Measurements from ENCODE around the gene POTEG.
"Not testable (repeated sequence)": the region's sequence is repeated elsewhere in the genome, so short reads cannot be mapped to it uniquely, and the experiment has no call there.

POTEG gene

GRCh38 chr14:19434241-19434640 is at the start of gene POTEG:
Gene POTEG, minus strand, starts transcription at chr14:19434341. Its CDS starts 52 bp downstream, at chr14:19434289.
- not testable (repeated sequence) for DNase-seq

- DNase-seq: not testable (repeated sequence)
Observed at GRCh38 chr14:19482093-19482492, 48.0 kb upstream of the POTEG start.

GRCh38 chr14:19481421-19481820 is 47.3 kb upstream of the POTEG start:
- DNase-seq: not testable (repeated sequence)

- DNase-seq: not testable (repeated sequence)
Observed at GRCh38 chr14:19480491-19480890, 46.4 kb upstream of the POTEG start.

GRCh38 chr14:19445761-19446160 is 11.6 kb upstream of the POTEG start:
- DNase-seq: not testable (repeated sequence)

- DNase-seq: not testable (repeated sequence)
Observed at GRCh38 chr14:19439826-19440225, 5.7 kb upstream of the POTEG start.

- not testable (repeated sequence) for DNase-seq
Observed at GRCh38 chr14:19439219-19439618, 5.1 kb upstream of the POTEG start.

- DNase-seq: not testable (repeated sequence)
Observed at GRCh38 chr14:19437126-19437443, 2.9 kb upstream of the POTEG start.

- DNase-seq: not testable (repeated sequence)
Observed at GRCh38 chr14:19436311-19437125, 2.4 kb upstream of the POTEG start.

- DNase-seq: not testable (repeated sequence)
Observed at GRCh38 chr14:19435852-19436251, 1.7 kb upstream of the POTEG start.

GRCh38 chr14:19434891-19435290 is 750 bp upstream of the POTEG start:
- DNase-seq: peak; percentile 62

GRCh38 chr14:19433765-19434164 is 376 bp downstream of the POTEG start:
- DNase-seq: not testable (repeated sequence)

- DNase-seq: peak; percentile 42
Observed at GRCh38 chr14:19408519-19408918, 25.6 kb downstream of the POTEG start.

GRCh38 chr14:19402097-19402496 is 32.0 kb downstream of the POTEG start:
- DNase-seq: not testable (repeated sequence)

GRCh38 chr14:19394727-19395126 is 39.4 kb downstream of the POTEG start:
- DNase-seq: peak; percentile 65

- DNase-seq: peak; percentile 63
Observed at GRCh38 chr14:19390230-19390629, 43.9 kb downstream of the POTEG start.

GRCh38 chr14:19388741-19389140 is 45.4 kb downstream of the POTEG start:
- DNase-seq: not testable (repeated sequence)

- DNase-seq: not testable (repeated sequence)
Observed at GRCh38 chr14:19386996-19387395, 47.1 kb downstream of the POTEG start.

GRCh38 chr14:19386309-19386708 is 47.8 kb downstream of the POTEG start:
- DNase-seq: not testable (repeated sequence)

GRCh38 chr14:19384088-19384781 is 49.9 kb downstream of the POTEG start:
- not testable (repeated sequence) for DNase-seq

- DNase-seq: not testable (repeated sequence)
Observed at GRCh38 chr14:19383008-19383584, 51.0 kb downstream of the POTEG start.

- not testable (repeated sequence) for DNase-seq
Observed at GRCh38 chr14:19380137-19380536, 54.0 kb downstream of the POTEG start.

- DNase-seq: peak; percentile 66
Observed at GRCh38 chr14:19374451-19374903, 59.7 kb downstream of the POTEG start.

All from activated effector memory CD4-positive, alpha-beta T cell treated with anti-CD3 and anti-CD28 coated beads, Interleukin-2, amount 50 U/mL, for 16 hours (primary cell).